Choroid plexus epithelial cell (primary cell): ENCODE measurements around the gene SERTAD3.
A peak's percentile ranks its signal among the peaks of the same experiment; 100 is the strongest.

Experiments
- DNase-seq: peaks from one replicate; pipeline ENCODE4 v3.0.0-alpha.2; 2010; ENCODE audit warnings: low read depth
- H3K4me3 ChIP-seq: 2 replicates; pipeline ENCODE4 v1.5.1; 2011; ENCODE audit warnings: low read depth, mild to moderate bottlenecking, control low read depth, low read length, moderate library complexity
- TF ChIP-seq, protein P1 (sequence below): conservative IDR thresholded peaks from 2 replicates; pipeline ENCODE4 v1.5.1; 2011; ENCODE audit warnings: low read depth, mild to moderate bottlenecking, control low read depth, inconsistent platforms, low read length, moderate library complexity

The SERTAD3 gene

DNA sequence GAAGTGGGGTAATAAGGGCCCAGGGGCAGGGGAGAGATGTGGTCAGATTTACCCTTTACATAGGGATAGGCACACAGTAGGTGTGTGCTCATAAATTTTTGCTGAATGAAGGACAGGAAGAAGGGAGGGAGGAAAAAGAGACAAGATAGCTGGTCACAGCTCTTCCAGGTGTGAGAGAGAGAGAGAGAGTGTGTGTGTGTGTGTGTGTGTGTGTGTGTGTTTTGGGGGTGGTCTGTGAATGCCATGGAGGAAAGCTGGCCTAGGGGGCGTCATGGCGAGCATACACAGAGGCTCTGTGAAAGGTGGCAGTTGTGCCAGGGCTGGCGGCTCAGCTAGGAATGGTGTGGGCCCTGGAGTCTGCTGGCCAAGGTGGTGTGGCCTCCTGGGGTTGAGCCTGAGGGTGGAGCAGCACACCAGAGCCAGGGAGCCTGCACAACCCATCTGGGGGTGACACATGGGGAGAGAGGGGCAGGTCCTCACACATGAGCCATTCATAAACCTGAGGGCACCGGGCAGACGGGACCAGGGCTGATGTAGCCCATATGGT, 25.0 kb downstream of the SERTAD3 start:
- no peak overlapping the region for H3K4me3 ChIP-seq
- TF ChIP-seq, protein P1, sequence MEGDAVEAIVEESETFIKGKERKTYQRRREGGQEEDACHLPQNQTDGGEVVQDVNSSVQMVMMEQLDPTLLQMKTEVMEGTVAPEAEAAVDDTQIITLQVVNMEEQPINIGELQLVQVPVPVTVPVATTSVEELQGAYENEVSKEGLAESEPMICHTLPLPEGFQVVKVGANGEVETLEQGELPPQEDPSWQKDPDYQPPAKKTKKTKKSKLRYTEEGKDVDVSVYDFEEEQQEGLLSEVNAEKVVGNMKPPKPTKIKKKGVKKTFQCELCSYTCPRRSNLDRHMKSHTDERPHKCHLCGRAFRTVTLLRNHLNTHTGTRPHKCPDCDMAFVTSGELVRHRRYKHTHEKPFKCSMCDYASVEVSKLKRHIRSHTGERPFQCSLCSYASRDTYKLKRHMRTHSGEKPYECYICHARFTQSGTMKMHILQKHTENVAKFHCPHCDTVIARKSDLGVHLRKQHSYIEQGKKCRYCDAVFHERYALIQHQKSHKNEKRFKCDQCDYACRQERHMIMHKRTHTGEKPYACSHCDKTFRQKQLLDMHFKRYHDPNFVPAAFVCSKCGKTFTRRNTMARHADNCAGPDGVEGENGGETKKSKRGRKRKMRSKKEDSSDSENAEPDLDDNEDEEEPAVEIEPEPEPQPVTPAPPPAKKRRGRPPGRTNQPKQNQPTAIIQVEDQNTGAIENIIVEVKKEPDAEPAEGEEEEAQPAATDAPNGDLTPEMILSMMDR: no peak
- DNase-seq: no peak

DNA sequence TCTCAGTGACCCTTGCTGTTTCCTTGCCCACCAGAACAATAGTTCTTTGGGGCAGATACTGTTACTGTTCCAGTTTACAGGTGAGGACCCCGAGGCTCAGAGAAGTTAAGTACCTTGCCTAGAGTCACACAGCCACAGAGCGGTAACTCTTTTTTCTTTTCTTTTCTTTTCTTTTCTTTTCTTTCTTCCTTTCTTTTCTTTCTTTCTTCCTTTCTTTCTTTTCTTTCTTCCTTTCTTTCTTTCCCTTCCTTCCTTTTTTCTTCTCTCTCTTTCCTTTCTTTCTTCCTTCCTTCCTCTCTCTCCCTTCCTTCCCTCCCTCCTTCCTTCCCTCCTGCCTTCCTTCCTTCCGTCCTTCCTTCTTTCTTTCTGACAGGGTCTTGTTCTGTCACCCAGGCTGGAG, 26.1 kb downstream of the SERTAD3 start:
- TF ChIP-seq, protein P1: no peak
- DNase-seq: no peak
- no peak overlapping the region for H3K4me3 ChIP-seq

- no peak overlapping the region for H3K4me3 ChIP-seq
- TF ChIP-seq, protein P1: no peak
- DNase-seq: no peak
Measured at GRCh38 chr19:40417643-40417981, 26.5 kb downstream of the SERTAD3 start.

DNA sequence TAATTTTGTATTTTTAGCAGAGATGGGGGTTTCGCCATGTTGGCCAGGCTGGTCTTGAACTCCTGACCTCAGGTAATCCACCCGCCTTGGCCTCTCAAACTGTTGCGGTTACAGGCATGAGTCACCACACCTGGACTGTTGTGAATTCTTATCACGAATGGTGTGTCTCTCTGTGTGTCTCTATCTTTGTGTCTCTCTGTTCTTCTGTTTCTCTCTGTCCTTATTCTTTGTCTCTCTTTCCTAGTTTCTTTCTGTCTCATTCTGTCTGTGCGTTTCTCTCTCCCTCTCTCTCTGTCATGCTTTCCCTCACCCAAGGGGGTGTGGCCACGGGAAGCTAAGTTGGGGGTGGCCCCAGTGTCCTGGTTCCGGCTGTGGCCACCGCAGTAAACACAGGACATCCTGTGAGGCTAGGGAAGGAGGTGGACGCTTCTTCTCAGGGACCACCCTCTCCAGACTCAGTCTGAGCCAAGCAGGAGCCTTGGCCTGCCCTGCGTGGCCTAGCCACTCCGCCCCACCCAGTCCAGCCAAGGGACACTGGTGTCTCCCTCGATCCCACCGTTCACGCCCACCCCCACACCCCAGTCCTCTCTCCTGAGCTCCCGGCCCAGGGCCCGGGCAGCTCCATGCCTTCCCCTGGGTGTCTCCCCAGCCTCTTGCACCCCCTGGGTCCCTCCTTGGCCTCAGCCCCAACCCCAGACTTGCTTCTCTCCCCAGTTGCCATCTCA, 27.1 kb downstream of the SERTAD3 start:
- TF ChIP-seq, protein P1: no peak
- H3K4me3 ChIP-seq: no peak overlapping the region
- DNase-seq: peak; percentile 12

DNA sequence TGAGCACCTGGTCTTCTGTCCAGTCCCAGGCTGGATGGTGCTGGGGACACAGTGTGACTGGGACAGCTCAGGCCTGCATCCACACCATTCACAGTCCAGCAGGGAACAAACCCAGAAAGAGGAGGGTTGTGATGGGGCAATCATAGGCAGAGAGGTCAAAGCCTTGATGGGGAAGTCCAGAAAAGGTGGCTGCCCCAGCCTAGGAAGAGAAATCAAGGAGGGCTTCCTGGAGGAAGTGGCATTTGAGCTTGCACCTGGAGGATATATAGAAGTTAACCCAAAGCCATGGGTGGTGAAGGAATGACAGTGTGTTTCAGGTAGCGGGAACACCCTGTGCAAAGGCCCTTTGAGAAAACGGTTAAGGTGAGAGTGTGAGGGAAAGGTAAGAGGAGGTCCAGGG, 28.4 kb downstream of the SERTAD3 start:
- TF ChIP-seq, protein P1: no peak
- no peak overlapping the region for H3K4me3 ChIP-seq
- no peak for DNase-seq

DNA sequence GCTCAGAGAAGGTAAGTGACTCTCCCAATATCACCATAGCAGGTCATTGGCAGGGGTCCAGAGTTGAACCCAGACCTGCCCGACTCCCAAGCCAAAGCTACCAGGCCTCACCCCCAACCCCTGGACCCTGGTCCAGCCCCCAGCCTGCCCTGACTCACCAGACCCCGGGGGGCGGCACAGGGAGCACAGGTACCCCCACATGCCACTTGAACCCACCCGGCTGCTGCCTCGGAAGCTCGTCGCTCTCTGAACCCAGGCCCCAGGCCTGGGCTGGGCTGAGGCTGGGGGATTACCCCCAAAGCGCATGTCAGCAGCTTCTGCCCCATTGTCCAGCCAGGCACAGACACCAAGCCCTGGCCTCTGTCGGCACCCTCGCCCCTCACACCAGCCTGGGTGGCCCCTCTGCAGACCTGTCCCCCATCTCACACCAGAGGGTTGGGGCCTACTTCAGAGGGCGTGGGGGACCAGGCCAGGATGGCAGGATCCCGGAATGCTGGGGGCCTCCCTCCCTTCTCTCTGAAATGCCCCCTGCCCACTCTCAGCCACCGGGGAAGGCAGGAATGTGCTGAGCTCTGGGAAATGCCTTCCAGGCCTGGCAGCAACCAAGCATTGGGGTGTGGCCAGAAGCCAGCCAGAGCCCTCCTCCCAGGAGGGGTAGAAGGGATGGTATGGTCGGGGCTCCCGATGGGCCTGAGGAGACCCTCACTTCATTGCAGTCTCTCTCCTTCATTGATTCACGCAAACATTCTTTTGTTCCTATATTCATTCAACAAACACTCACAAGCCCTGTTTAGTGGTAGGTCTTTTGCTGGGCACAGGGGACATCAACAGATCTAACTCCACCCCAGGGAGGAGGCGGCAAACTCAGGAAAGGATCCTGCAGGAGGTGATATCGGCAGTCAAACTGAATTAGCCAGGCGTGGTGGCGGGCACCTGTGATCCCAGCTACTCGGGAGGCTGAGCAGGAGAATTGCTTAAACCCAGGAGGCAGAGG, 29.3 kb downstream of the SERTAD3 start:
- no peak for DNase-seq
- TF ChIP-seq, protein P1: no peak
- H3K4me3 ChIP-seq: no peak overlapping the region
